Fibroblast of lung (primary cell): ENCODE data around the gene PLEKHN1.

Experiments used
- EZH2 ChIP-seq: IDR thresholded peaks from 2 replicates; pipeline ENCODE4 v1.5.1; 2012; ENCODE audit warnings: low read length, control low read depth, mild to moderate bottlenecking; ENCODE audit errors: missing control alignments
- TF ChIP-seq, protein P1 (sequence below), 2 donors: IDR thresholded peaks in 1 of 2; conservative IDR thresholded peaks in 1 of 2; 1 replicate in 1 of 2; 2 replicates in 1 of 2; pipeline ENCODE4 v1.5.1; 2011 to 2012; ENCODE audit warnings: low read length in 2 of 2, control low read depth in 1 of 2, inconsistent platforms in 1 of 2, low read depth in 1 of 2, mild to moderate bottlenecking in 1 of 2

DNA sequence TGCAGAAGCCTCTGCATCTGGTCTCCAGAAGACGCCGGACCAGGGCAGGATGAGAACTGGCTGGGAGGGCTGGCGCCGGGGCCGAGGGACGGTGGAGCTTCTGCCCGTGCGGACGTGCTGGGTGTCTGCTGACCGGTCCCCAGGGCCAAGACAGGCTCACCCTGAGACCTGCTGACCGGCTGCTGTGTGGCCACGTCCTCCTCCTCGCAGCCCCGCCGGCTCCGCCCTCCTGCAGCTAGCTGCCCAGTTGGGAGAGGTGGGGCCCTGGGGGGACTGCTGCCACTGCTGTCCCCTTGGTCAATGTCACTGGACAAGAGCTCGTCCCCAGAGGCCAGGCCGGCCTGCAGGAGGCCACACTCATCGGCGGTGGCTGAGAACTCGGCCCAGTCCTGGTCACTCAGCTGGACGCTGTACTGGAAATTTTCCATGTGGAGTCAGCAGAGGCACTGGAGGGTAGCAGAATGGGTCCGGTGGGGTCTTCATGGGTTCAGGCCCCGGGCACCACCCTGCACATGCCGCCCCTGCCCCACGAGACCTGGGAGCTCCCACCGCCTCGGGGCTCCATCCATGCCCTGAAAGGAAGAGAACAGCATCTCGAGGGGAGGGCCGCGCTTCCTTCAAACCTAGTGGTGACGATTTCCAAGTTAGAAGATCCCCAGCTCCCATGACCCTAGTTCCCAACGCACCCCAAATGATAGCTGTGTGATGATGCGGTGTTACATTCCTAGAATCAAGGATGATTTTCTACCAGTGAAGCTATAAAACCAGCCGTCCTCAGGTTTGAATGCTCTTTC, 14.5 kb downstream of the PLEKHN1 start:
- TF ChIP-seq EZH2, result no peak
- TF ChIP-seq, protein P1, sequence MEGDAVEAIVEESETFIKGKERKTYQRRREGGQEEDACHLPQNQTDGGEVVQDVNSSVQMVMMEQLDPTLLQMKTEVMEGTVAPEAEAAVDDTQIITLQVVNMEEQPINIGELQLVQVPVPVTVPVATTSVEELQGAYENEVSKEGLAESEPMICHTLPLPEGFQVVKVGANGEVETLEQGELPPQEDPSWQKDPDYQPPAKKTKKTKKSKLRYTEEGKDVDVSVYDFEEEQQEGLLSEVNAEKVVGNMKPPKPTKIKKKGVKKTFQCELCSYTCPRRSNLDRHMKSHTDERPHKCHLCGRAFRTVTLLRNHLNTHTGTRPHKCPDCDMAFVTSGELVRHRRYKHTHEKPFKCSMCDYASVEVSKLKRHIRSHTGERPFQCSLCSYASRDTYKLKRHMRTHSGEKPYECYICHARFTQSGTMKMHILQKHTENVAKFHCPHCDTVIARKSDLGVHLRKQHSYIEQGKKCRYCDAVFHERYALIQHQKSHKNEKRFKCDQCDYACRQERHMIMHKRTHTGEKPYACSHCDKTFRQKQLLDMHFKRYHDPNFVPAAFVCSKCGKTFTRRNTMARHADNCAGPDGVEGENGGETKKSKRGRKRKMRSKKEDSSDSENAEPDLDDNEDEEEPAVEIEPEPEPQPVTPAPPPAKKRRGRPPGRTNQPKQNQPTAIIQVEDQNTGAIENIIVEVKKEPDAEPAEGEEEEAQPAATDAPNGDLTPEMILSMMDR (conservative IDR thresholded peaks at IDR 0.05 in 1 of 2, IDR thresholded peaks at IDR 0.05 in 1 of 2; ENCODE audit: low read depth in 1 of 2, low read length in 2 of 2), result no peak
